ENCODE data around the gene ANO1.

GRCh38 chr11:70168405-70168754 is 90.3 kb downstream of the ANO1 start:
- TF ChIP-seq GATA2 (IDR thresholded peaks at IDR 0.05; ENCODE audit: low read depth, low read length), result no peak
- TF ChIP-seq GATA3 (IDR thresholded peaks at IDR 0.05; ENCODE audit: low read depth, low read length), result no peak

All from SH-SY5Y (cell line).